Tibial artery (tissue), 4 donors: Measurements from ENCODE around the gene HMCN2.

ENCODE experiments used
- DNase-seq, 2 donors: peaks; one replicate each; pipeline ENCODE4 v3.0.0-alpha.2; 2019
- H3K27ac ChIP-seq, 2 donors: fragments of 200-600 bp; sonication (generic) in 1 of 2; 1 replicate in 1 of 2; 2 replicates in 1 of 2; pipeline ENCODE4 v1.5.1; 2018 to 2019; ENCODE audit warnings: mild to moderate bottlenecking in 1 of 2
- H3K27me3 ChIP-seq, 2 donors: fragments of 200-600 bp; sonication (generic) in 1 of 2; one replicate each; pipeline versions ENCODE4 v1.5.1 to v1.6.0; 2016 to 2019
- H3K36me3 ChIP-seq, 3 donors: fragments of 200-600 bp; sonication (generic) in 2 of 3; one replicate each; pipeline ENCODE4 v1.5.1; 2016 to 2019; ENCODE audit warnings: mild to moderate bottlenecking in 2 of 3
- H3K4me1 ChIP-seq, 4 donors: fragments of 200-600 bp; sonication (generic) in 2 of 4; 1 replicate in 3 of 4; 2 replicates in 1 of 4; pipeline ENCODE4 v1.5.1; 2016 to 2019
- H3K4me3 ChIP-seq, 2 donors: fragments of 200-600 bp; sonication (generic) in 1 of 2; 1 replicate in 1 of 2; 2 replicates in 1 of 2; pipeline ENCODE4 v1.5.1; 2018 to 2019; ENCODE audit warnings: mild to moderate bottlenecking in 2 of 2
- H3K9me3 ChIP-seq, 3 donors: fragments of 200-600 bp; sonication (generic) in 1 of 3; one replicate each; pipeline ENCODE4 v1.5.1; 2016 to 2019
- intact Hi-C: fragments of 100-400 bp; cut with DNase I; formaldehyde crosslinking; loops from one replicate; pipeline ENCODE4 v1.15.0; 2023; ENCODE audit warnings: low total_unique reads
- TF ChIP-seq, protein P1 (sequence below), 2 experiments: fragments of 200-600 bp in 1 of 2; fragments of 450-650 bp in 1 of 2; IDR thresholded peaks; one replicate each; pipeline ENCODE4 v1.5.1; 2017 to 2019; ENCODE audit warnings: antibody characterized with exemption in 2 of 2, mild to moderate bottlenecking in 1 of 2, moderate library complexity in 1 of 2

The HMCN2 gene

DNA sequence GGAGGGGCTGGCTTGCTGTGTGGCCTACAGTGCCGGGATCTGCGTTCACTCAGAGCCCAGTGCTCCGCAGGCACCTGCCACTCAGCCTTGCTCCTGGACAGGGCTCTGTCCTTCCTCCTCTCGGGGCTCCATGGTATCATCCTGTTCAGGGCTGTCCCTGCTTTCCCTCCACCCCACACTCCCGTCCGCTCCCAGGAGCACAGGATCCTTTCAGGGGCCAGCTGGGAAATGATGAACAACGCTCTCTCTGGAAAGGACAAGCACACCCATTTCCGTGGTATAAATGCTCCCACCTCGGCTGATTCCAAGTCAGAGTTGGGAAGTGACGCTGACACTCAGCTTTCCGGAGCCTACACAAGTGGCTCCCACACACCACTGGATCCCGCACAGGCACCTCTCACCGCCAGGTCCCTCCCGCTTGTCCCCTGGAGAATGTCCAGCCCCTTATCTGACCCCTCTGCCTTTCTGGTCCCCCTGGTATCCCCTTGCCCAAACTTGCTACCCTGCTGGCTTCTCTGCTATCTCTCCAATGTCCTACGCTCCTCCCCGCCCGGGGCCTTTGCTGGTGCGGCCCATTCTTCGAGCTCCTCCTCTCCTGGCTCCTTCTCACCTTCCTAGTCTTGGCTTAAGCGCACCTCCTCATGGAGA, 21.3 kb downstream of the HMCN2 start:
- Histone ChIP-seq H3K27me3 (peaks cover 0 to 51% of the 10 kb centered on the region in 2 donors), H3K4me3 (no peak overlapping the region), H3K4me1 (peaks cover 0 to 21% (median 5%) of the 10 kb centered on the region in 4 donors), H3K9me3 (no peaks in the 10 kb centered on the region), H3K36me3 (no peaks in the 10 kb centered on the region), H3K27ac (no peak overlapping the region)
- TF ChIP-seq, protein P1, sequence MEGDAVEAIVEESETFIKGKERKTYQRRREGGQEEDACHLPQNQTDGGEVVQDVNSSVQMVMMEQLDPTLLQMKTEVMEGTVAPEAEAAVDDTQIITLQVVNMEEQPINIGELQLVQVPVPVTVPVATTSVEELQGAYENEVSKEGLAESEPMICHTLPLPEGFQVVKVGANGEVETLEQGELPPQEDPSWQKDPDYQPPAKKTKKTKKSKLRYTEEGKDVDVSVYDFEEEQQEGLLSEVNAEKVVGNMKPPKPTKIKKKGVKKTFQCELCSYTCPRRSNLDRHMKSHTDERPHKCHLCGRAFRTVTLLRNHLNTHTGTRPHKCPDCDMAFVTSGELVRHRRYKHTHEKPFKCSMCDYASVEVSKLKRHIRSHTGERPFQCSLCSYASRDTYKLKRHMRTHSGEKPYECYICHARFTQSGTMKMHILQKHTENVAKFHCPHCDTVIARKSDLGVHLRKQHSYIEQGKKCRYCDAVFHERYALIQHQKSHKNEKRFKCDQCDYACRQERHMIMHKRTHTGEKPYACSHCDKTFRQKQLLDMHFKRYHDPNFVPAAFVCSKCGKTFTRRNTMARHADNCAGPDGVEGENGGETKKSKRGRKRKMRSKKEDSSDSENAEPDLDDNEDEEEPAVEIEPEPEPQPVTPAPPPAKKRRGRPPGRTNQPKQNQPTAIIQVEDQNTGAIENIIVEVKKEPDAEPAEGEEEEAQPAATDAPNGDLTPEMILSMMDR (IDR thresholded peaks at IDR 0.05) = no peak
- no peak for DNase-seq
- intact Hi-C loops = no loop called here

- intact Hi-C loops = no loop called here
- Histone ChIP-seq H3K4me1 (peaks cover 0 to 12% (median 1%) of the 10 kb centered on the region in 4 donors), H3K36me3 (no peaks in the 10 kb centered on the region), H3K27me3 (peaks cover 0 to 55% of the 10 kb centered on the region in 2 donors), H3K9me3 (no peaks in the 10 kb centered on the region), H3K27ac (peak overlapping the region in 1 of 2 donors; percentile 6), H3K4me3 (no peak overlapping the region)
- TF ChIP-seq, protein P1 (IDR thresholded peaks at IDR 0.05) = no peak
- DNase-seq = no peak
Measured at GRCh38 chr9:130287736-130288135, 22.2 kb downstream of the HMCN2 start.

DNA sequence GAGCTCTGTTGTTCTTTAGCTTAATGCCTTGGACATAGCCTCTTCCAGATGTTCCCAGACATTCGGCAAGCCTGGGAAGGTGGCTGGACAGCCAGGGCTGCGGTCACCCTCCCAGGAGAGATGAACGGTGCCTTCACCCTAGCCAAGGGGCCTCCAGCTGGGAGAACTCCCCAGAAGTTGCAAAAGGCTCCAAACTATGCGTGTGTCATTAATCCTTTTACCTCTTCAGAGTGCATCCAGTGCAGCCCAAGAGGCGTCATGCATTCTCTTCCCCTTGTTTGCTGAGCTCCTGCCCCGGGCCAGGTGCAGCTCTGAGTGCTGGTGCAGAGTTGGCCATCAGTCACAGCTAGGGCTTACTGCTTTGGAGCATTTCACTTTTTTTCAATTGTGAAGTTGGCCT, 22.8 kb downstream of the HMCN2 start:
- no peak overlapping the region for H3K4me3 ChIP-seq
- intact Hi-C loops = no loop called here
- H3K4me1 ChIP-seq = peaks cover 0 to 9% (median 1%) of the 10 kb centered on the region in 4 donors
- H3K27me3 ChIP-seq = peaks cover 0 to 56% of the 10 kb centered on the region in 2 donors
- DNase-seq = no peak
- no peaks in the 10 kb centered on the region for H3K9me3 ChIP-seq
- H3K36me3 ChIP-seq = no peaks in the 10 kb centered on the region
- TF ChIP-seq, protein P1 (IDR thresholded peaks at IDR 0.05) = no peak
- no peak overlapping the region for H3K27ac ChIP-seq

DNA sequence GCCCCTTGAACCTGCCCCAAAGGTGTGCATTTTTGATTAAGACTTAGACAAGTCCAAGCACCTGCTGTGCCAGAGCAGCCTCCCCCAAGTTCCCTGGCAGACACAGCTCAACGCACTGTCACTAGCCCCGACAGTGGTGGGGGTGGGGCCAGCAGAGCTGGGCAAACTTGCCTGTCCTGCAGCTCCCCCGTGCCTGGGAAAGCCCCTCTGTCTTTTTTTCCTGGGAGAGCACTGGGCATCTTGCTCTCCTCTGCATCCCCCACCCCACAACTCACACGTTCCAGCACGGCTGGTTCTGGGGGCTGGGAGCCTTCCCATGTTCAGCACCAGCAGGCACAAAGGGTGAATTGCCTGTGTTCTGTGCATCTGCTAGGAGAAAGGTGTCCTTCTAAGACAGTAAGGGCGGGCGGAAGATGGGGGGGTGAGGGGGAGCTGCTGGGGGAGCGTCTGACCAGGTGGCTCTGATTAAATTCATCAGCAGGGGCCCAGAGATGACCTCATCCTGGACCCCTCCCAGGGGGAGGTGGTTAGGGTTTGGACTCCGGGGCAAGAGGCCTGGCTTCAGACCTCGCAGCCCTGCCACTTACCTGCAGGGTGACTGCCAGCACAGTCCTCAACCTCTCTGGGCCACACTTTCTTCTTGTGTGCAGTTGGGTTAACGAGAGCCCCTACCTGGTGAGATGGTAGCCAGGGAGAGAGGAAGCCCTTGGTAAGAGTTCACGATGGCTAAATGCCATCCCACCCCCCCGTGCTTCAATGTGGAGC, 23.5 kb downstream of the HMCN2 start:
- no peak for DNase-seq
- no peak overlapping the region for H3K27ac ChIP-seq
- TF ChIP-seq, protein P1 (IDR thresholded peaks at IDR 0.05) = no peak
- H3K9me3 ChIP-seq = no peaks in the 10 kb centered on the region
- H3K27me3 ChIP-seq = peaks cover 0 to 63% of the 10 kb centered on the region in 2 donors
- H3K36me3 ChIP-seq = no peaks in the 10 kb centered on the region
- intact Hi-C loops = no loop called here
- H3K4me1 ChIP-seq = peaks cover 0 to 9% (median 1%) of the 10 kb centered on the region in 4 donors
- H3K4me3 ChIP-seq = no peak overlapping the region

DNA sequence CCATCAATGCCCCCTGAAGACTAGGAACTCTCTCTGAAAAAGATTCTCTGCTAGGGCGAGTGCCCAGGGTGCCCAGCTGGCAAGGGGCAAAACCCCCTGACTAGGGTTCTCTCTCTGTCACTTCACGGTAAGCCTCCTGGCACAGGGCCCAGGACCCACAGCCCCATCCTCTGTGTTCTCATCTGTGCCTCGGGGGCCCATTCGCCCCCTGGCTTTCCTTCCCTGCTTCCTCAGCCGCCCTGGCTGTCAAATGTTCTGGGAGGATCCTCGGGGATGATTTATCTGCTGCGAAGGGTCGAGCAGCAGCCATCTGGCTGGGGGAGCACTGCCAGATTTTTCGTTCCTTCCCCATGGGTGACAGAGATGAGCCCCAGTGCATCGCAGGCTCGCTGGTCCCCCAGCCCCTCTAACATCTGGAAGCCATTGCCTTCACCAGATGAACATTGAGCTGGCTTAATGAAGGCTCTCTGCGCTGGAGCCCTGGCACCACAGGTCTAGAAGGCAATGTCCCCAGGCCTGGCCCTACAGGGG, 24.2 kb downstream of the HMCN2 start:
- Histone ChIP-seq H3K36me3 (no peaks in the 10 kb centered on the region), H3K4me1 (peaks cover 0 to 9% (median 1%) of the 10 kb centered on the region in 4 donors), H3K4me3 (no peak overlapping the region), H3K27ac (peak overlapping the region; percentile 12 to 18), H3K27me3 (peaks cover 0 to 65% of the 10 kb centered on the region in 2 donors), H3K9me3 (no peaks in the 10 kb centered on the region)
- intact Hi-C loops = no loop called here
- no peak for DNase-seq
- TF ChIP-seq, protein P1 (IDR thresholded peaks at IDR 0.05) = no peak
